Activated CD4-positive, alpha-beta T cell treated with anti-CD3 and anti-CD28 coated beads, Interleukin-10, Interleukin-2, amounts not matched to agents 100 ng/mL and 50 ng/mL, durations not matched to agents 16 hours and 8 hours (primary cell): Measurements from ENCODE around the gene PRSS3.
"Not testable (repeated sequence)": the region's sequence is repeated elsewhere in the genome, so short reads cannot be mapped to it uniquely, and the experiment has no call there.

ENCODE experiments used
- DNase-seq: peaks from one replicate; pipeline ENCODE4 v3.0.0-alpha.2; 2020

The PRSS3 gene

GRCh38 chr9:33818847-33819500 lies 23.6 kb downstream of the PRSS3 start:
- DNase-seq, result no peak

DNA sequence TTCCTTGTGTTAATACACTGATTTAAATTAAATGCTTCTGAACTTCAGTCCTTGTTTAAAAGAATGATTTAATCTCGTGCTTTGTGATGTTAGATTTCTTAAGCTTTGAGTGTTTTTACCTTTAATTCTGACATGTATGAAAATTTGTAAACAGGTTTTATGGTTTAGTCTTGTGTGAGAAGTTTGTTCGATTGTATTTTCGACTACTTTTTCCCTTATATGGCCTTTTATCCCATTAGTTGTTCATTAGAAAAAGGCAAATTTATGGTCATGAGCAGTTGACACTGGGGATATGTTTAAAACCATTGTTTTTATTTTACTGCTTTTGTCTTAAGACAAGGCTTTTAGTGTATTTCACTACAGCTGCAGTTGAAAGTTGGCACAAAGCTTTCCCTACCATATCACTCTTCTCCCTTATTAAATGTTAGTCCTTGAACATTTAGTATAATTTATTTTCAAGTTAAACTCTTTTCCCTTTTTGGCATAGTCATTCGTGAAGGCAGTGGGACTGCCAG lies 24.9 kb downstream of the PRSS3 start:
- DNase-seq, result no peak

DNA sequence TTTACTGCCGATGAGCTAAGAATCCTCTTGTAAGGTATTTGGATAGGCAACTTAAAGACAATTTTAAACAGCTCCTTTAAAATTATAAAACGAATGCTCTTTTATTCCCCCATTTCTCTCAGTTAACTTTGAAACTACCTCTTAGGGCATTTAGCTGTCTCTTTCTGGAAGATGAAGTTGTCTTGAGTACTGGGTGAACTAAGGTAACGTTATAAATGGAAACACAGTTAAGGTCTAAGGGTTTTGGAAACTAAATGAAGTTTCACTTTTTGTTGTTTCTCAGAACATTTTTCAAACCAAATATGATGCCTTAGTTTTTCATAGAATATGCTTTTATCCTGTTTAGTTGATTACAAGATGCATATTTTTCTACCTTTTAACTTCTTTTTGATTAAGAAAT lies 28.4 kb downstream of the PRSS3 start:
- DNase-seq, result no peak

DNA sequence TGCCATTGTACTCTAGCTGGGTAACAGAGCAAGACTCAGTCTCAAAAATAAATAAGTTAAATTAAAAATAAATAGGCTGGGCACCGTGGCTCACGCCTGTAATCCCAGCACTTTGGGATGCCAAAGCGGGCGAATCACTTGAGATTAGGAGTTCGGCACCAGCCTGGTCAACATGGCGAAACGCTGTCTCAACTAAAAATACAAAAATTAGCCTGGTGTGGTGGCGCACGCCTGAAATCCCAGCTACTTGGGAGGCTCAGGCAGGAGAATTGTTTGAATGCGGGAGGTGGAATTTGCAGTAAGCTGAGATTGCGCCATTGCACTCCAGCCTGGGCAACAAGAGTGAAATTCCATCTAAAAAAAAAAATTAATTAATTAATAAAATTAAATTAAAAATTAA lies 31.9 kb downstream of the PRSS3 start:
- DNase-seq, result not testable (repeated sequence)

- not testable (repeated sequence) for DNase-seq
Measured at GRCh38 chr9:33829641-33830230, 34.4 kb downstream of the PRSS3 start.

- DNase-seq, result no peak
Measured at GRCh38 chr9:33835625-33836260, 40.4 kb downstream of the PRSS3 start.

GRCh38 chr9:33836261-33836660 lies 40.9 kb downstream of the PRSS3 start:
- peak; percentile 88 for DNase-seq

GRCh38 chr9:33837138-33837537 lies 41.8 kb downstream of the PRSS3 start:
- DNase-seq, result peak; percentile 27

DNA sequence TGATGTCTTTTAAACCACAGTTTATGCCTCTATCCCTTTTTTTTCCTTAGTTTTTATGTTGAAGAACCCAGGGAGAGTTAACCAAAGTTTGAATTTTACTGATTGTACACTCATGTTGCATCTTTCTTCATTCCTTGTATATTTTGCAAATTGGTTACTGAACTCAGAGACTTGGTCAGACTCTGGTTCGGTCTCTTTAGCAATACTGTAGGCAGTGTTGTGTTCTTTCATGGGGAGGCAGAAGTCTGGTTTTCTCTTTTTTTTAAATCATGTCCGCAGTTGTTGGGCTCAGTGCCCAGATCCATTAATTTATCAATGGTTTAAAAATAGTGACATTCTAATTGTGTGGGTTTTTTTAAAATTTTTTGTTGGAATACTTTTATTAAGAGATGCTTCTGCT lies 45.0 kb downstream of the PRSS3 start:
- no peak for DNase-seq

DNA sequence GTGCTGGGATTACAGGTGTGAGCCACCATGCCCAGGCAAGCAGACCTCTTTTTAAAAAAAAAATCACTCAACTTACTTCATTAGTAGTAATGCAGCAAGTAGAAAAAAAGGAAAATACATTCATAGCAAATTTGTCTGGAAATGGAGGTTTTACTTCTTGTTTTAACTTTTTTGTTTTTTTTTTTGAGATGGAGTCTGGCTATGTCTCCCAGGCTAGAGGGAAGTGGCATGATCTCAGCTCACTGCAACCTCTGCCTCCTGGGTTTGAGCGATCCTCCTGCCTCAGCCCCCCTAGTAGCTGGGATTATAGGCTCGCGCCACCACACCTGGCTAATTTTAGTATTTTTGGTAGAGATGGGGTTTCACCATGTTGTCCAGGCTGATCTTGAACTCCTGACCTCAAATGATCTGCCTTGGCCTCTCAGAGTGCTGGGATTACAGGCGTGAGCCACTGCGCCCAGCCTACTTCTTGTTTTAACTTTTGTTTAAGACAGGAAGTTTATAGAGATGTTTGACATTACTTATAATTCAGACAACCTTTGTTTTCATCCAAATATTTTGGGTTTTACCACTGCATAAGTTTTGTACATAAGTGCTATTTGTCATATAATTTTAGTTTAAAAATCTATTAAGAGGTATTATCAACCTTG lies 48.1 kb downstream of the PRSS3 start:
- DNase-seq, result no peak

DNA sequence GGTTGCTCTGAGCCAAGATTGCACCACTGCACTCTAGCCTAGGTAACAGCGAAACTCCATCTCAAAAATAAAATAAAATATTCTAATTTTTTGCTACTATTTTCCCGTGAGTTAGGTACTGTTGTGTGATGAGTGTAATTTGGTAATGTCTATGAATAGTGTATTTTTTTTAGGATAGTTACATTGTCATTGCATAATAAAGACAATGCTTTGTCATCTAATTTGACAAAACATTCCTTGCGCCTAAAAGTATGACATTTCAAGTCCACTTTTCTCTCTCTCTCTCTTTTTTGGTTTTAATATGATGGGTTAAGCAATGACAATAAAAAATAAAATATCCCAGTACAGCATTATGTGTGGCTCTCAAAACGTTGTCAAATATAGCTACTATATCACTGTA lies 50.9 kb downstream of the PRSS3 start:
- no peak for DNase-seq

DNA sequence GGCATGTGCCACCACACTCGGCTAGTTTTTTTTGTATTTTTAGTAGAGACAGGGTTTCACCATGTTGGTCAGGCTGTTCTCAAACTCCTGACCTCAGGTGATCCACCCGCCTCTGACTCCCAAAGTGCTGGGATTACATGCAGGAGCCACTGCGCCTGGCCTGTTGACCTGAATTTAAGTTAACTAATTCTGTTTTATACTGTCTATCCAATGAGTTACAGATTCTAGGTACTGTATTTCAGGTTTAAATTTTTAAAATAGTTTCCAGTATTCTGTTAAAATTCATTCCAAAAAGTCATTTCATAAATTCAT lies 52.5 kb downstream of the PRSS3 start:
- DNase-seq, result not testable (repeated sequence)
